Adipocyte (in vitro differentiated cells): ENCODE results near the gene KCTD1.

Experiments used
- DNase-seq: peaks from one replicate; pipeline ENCODE4 v3.0.0-alpha.2; 2015; ENCODE audit warnings: low read depth
- H3K27me3 ChIP-seq: replicated peaks from 2 replicates; pipeline ENCODE4 v1.7.0; 2013; ENCODE audit warnings: mild to moderate bottlenecking, low read length, moderate library complexity; ENCODE audit not compliant: control insufficient read depth, insufficient read depth
- H3K36me3 ChIP-seq: 2 replicates; pipeline ENCODE4 v1.7.0; 2013; ENCODE audit warnings: low read length, mild to moderate bottlenecking, moderate library complexity; ENCODE audit not compliant: control insufficient read depth, insufficient read depth, severe bottlenecking
- H3K4me1 ChIP-seq: 2 replicates; pipeline ENCODE4 v1.7.0; 2013; ENCODE audit warnings: mild to moderate bottlenecking, low read length, moderate library complexity; ENCODE audit not compliant: control insufficient read depth, insufficient read depth
- H3K4me3 ChIP-seq: 2 replicates; pipeline ENCODE4 v1.7.0; 2013; ENCODE audit warnings: mild to moderate bottlenecking, low read length, moderate library complexity
- H3K9ac ChIP-seq: 2 replicates; pipeline ENCODE4 v1.7.0; 2013; ENCODE audit warnings: mild to moderate bottlenecking, low read length, moderate library complexity
- H3K9me3 ChIP-seq: 2 replicates; pipeline ENCODE4 v1.7.0; 2013; ENCODE audit warnings: mild to moderate bottlenecking, low read length, moderate library complexity; ENCODE audit not compliant: control insufficient read depth

The KCTD1 gene

GRCh38 chr18:26547646-26548414 is 523 bp downstream of the KCTD1 start:
- Histone ChIP-seq H3K36me3 (no peaks in the 10 kb centered on the region), H3K9me3 (no peaks in the 10 kb centered on the region), H3K4me1 (peaks cover 22% of the 10 kb centered on the region), H3K27me3 (peaks cover 21% of the 10 kb centered on the region), H3K9ac (peak overlapping the region; percentile 77), H3K4me3 (peak overlapping the region; percentile 85)
- peak; percentile 84 for DNase-seq

DNA sequence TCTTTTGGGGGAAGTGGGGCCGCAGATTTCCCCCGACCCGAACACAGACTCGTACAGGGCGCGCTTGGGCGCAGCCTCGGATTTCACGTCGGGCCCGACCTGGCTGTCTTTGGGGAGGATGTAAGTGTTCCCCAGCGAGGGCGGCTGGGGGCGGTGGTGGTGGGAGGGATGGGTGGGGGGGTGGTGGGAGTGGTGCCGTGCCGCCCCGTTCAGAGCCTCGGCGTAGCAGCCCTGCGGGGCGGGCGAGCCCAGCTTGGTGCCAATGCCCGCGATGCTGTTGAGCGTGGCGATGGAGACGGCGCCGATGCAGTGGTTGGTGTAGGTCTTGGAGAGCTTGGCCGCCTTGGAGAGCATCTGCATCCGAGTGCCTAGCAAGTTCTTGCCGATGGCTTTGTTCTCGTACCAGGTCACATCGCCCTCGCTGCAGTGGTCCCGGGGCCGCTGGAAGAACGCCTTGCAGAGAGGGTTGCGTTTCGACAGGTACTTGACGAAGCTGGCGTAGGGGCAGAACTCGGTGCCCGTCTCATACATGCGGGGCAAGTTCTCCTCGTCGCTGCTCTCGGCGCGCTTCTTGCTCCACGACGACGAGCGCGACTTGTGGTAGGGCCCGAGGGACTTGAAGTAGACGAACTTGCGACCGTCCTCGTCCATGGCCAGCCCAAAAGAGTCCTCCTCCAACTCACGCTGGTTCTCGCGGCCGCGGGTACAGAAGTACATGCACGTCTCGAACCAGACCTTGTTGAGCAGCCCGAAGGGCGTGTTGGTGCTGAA is 1.3 kb downstream of the KCTD1 start:
- Histone ChIP-seq H3K9ac (peak overlapping the region; percentile 77), H3K9me3 (no peaks in the 10 kb centered on the region), H3K36me3 (no peaks in the 10 kb centered on the region), H3K4me1 (peaks cover 22% of the 10 kb centered on the region), H3K27me3 (peaks cover 19% of the 10 kb centered on the region), H3K4me3 (peak overlapping the region; percentile 85)
- DNase-seq = no peak

DNA sequence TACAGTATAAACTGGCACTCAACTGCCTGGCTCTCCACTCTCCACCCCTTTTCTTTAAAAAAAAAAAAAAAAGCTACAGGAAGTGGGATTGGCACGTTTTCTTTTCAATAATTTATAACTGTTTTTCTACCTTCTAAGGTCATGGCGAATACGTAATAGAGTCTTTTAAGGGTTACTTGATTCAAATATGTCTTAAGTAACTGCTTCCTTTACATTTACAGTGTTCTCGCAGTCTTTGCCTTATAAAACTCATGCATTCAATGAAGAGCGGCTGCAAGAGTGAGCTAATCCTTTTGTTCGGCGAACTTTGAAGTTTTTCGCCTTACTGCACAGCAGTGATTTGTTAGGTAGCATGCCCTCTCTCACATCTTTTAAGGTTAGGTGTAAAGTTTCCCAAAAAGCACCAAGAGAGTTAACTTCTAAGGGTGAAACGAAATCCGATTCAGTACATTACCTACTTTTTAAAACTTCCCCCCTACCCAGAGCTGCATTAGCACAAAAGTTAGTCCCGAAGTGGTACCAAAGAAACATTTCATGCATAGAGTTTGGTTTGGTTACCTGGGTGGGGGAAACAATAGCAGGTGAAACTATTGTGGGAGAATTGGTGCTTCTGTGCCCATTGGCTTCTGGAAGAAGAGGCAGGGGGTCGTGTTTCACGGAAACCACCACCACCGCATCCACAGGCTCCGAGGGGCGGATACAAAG is 2.0 kb downstream of the KCTD1 start:
- Histone ChIP-seq H3K36me3 (no peaks in the 10 kb centered on the region), H3K4me1 (peaks cover 22% of the 10 kb centered on the region), H3K9ac (no peak overlapping the region), H3K4me3 (peak overlapping the region; percentile 36), H3K27me3 (peaks cover 12% of the 10 kb centered on the region), H3K9me3 (no peaks in the 10 kb centered on the region)
- DNase-seq = no peak

DNA sequence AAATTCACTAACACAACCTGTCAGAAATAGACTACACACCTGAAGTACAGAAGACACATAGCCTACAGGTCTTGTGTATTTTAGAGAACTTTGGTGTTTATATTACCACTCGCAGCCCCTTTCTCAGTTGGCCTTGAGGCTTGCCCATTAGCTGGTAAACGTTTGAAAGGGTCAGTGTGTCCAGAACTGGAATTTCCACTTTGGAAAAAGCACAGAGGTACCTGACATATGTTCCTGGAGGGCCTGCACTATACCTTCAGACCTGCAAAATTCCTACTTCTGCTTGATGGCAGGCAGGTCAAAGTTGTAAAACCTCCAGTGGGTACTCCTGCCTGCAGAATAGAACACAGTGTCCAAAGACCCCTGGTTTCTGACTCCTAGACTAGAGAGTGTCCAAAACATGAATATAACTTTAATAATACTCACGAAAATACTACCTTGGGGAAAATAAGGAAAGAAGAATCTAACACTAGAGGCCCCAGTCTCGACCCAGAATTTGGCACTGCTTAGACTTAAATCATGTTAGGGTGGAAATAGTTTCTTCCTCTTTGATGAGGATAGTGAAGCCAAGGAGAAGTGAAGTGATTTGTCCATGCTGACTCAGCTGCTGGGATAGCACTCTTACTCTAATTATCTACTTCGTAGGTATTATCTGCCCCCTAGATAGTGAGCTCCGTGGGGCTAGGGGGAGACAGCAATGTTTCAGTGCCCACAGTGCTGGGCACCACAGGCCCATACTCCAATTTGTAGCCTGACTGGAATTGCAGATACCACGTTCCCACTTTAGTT is 2.8 kb downstream of the KCTD1 start:
- peak overlapping the region; percentile 36 for H3K4me3 ChIP-seq
- DNase-seq = no peak
- H3K27me3 ChIP-seq = peaks cover 4% of the 10 kb centered on the region
- no peaks in the 10 kb centered on the region for H3K9me3 ChIP-seq
- H3K4me1 ChIP-seq = peaks cover 22% of the 10 kb centered on the region
- H3K36me3 ChIP-seq = no peaks in the 10 kb centered on the region
- H3K9ac ChIP-seq = no peak overlapping the region

GRCh38 chr18:26544451-26544850 is 3.9 kb downstream of the KCTD1 start:
- Histone ChIP-seq H3K36me3 (no peaks in the 10 kb centered on the region), H3K27me3 (no peaks in the 10 kb centered on the region), H3K4me3 (no peak overlapping the region), H3K4me1 (peaks cover 20% of the 10 kb centered on the region), H3K9ac (no peak overlapping the region), H3K9me3 (no peaks in the 10 kb centered on the region)
- no peak for DNase-seq

DNA sequence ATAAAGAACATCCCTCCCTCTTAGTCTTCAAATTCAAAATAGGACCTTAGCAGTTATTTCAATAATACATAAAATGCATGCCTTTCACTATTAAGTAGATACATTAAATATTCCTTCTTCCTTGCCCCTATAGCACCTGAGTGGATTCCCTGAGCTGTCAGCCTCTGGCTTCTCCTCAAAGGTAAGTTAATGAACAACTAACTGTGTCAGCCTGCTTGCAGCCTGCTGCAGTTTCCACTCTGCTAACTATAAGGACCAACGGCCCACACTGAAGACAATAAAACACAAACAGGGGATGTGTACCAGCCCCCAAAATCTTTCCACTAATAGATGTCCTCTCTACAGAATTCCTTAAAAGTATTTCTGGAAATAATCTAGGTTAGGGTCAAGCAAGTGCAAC is 5.0 kb downstream of the KCTD1 start:
- Histone ChIP-seq H3K36me3 (no peaks in the 10 kb centered on the region), H3K4me1 (peaks cover 20% of the 10 kb centered on the region), H3K4me3 (no peak overlapping the region), H3K9ac (no peak overlapping the region), H3K9me3 (no peaks in the 10 kb centered on the region), H3K27me3 (no peaks in the 10 kb centered on the region)
- DNase-seq = no peak

- DNase-seq = peak; percentile 44
- no peak overlapping the region for H3K4me3 ChIP-seq
- no peaks in the 10 kb centered on the region for H3K27me3 ChIP-seq
- no peaks in the 10 kb centered on the region for H3K36me3 ChIP-seq
- no peak overlapping the region for H3K9ac ChIP-seq
- no peaks in the 10 kb centered on the region for H3K9me3 ChIP-seq
- peaks cover 6% of the 10 kb centered on the region for H3K4me1 ChIP-seq
These were observed 8.2 kb downstream of the KCTD1 start for GRCh38 chr18:26540043-26540628.

GRCh38 chr18:26538524-26538923 is 9.8 kb downstream of the KCTD1 start:
- Histone ChIP-seq H3K4me1 (peaks cover 6% of the 10 kb centered on the region), H3K27me3 (no peaks in the 10 kb centered on the region), H3K36me3 (no peaks in the 10 kb centered on the region), H3K4me3 (no peak overlapping the region), H3K9me3 (no peaks in the 10 kb centered on the region), H3K9ac (no peak overlapping the region)
- DNase-seq = no peak

DNA sequence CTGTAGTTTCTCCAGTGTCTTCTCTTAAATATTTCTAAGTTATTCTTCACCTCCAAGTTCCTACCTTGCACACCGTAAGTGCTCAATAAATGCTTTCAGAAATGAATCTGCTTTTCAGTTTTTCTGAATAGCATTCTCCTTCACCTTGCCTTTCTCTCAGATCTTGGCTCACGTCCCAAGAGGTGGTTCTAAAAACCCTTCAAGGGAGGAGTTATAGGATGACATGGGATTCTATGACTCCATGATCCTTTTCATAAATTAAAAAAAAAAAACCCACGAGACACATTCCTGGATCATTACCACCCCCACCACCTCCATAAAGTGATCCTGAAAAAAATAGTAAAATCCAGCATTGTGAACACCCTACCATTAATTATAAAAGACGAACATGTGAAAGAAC is 11.7 kb downstream of the KCTD1 start:
- no peaks in the 10 kb centered on the region for H3K9me3 ChIP-seq
- DNase-seq = no peak
- H3K4me1 ChIP-seq = peaks cover 6% of the 10 kb centered on the region
- no peaks in the 10 kb centered on the region for H3K36me3 ChIP-seq
- no peaks in the 10 kb centered on the region for H3K27me3 ChIP-seq
- no peak overlapping the region for H3K9ac ChIP-seq
- H3K4me3 ChIP-seq = no peak overlapping the region

- DNase-seq = no peak
- Histone ChIP-seq H3K27me3 (no peaks in the 10 kb centered on the region), H3K9me3 (no peaks in the 10 kb centered on the region), H3K4me3 (no peak overlapping the region), H3K9ac (no peak overlapping the region), H3K36me3 (no peaks in the 10 kb centered on the region), H3K4me1 (peaks cover 6% of the 10 kb centered on the region)
These were observed 12.3 kb downstream of the KCTD1 start for GRCh38 chr18:26536032-26536431.
